Trophoblast cell (in vitro differentiated cells and primary cell): ENCODE results near the gene TNNI2.
A peak's percentile ranks its signal among the peaks of the same experiment; 100 is the strongest.

ENCODE experiments used
- DNase-seq, 2 donors: peaks; one replicate each; pipeline ENCODE4 v3.0.0-alpha.2; 2016
- H2AFZ ChIP-seq: 2 replicates; pipeline ENCODE4 v1.6.1; 2013; ENCODE audit warnings: low read length, moderate library complexity, mild to moderate bottlenecking; ENCODE audit not compliant: insufficient read depth, poor library complexity
- H2AK5ac ChIP-seq: 2 replicates; pipeline ENCODE4 v1.6.1; 2013; ENCODE audit warnings: mild to moderate bottlenecking, low read length
- H2BK120ac ChIP-seq: 2 replicates; pipeline ENCODE4 v1.6.1; 2013; ENCODE audit warnings: low read length, mild to moderate bottlenecking, moderate library complexity; ENCODE audit not compliant: insufficient read depth, poor library complexity
- H2BK12ac ChIP-seq: 2 replicates; pipeline ENCODE4 v1.6.1; 2013; ENCODE audit warnings: mild to moderate bottlenecking, low read length, moderate library complexity
- H2BK5ac ChIP-seq: 2 replicates; pipeline ENCODE4 v1.6.1; 2013; ENCODE audit warnings: low read length, low read depth, moderate library complexity, mild to moderate bottlenecking; ENCODE audit not compliant: poor library complexity
- H3K14ac ChIP-seq: 2 replicates; pipeline ENCODE4 v1.6.1; 2013; ENCODE audit warnings: mild to moderate bottlenecking, low read length
- H3K18ac ChIP-seq: 2 replicates; pipeline ENCODE4 v1.6.1; 2013; ENCODE audit warnings: mild to moderate bottlenecking, low read length
- H3K23ac ChIP-seq: 2 replicates; pipeline ENCODE4 v1.6.1; 2013; ENCODE audit warnings: low read length
- H3K27ac ChIP-seq: 2 replicates; pipeline ENCODE4 v1.5.1; 2013; ENCODE audit warnings: low read depth, mild to moderate bottlenecking, inconsistent platforms, low read length, moderate library complexity
- H3K27me3 ChIP-seq: 2 replicates; pipeline ENCODE4 v1.6.1; 2013; ENCODE audit warnings: inconsistent platforms, mild to moderate bottlenecking, low read length, moderate library complexity; ENCODE audit not compliant: insufficient read depth
- H3K36me3 ChIP-seq, 2 experiments: 1 replicate in 1 of 2; 2 replicates in 1 of 2; pipeline ENCODE4 v1.6.1; 2013; ENCODE audit warnings: low read length in 2 of 2, mild to moderate bottlenecking in 2 of 2, moderate library complexity in 1 of 2; ENCODE audit not compliant: insufficient read depth in 2 of 2, control insufficient read depth in 1 of 2
- H3K4ac ChIP-seq: 2 replicates; pipeline ENCODE4 v1.6.1; 2013; ENCODE audit warnings: low read depth, mild to moderate bottlenecking, low read length, moderate library complexity
- H3K4me1 ChIP-seq, 2 experiments: 1 replicate in 1 of 2; 2 replicates in 1 of 2; pipeline ENCODE4 v1.6.1; 2013; ENCODE audit warnings: low read length in 2 of 2, mild to moderate bottlenecking in 2 of 2, moderate library complexity in 1 of 2; ENCODE audit not compliant: insufficient read depth in 2 of 2, control insufficient read depth in 1 of 2
- H3K4me2 ChIP-seq: 2 replicates; pipeline ENCODE4 v1.6.1; 2013; ENCODE audit warnings: inconsistent platforms, mild to moderate bottlenecking, low read length, moderate library complexity
- H3K4me3 ChIP-seq: 2 replicates; pipeline ENCODE4 v1.5.1; 2013; ENCODE audit warnings: mild to moderate bottlenecking, low read depth, low read length, inconsistent platforms
- H3K79me1 ChIP-seq: one replicate; pipeline ENCODE4 v1.6.1; 2013; ENCODE audit warnings: low read length
- H3K79me2 ChIP-seq: 2 replicates; pipeline ENCODE4 v1.6.1; 2013; ENCODE audit warnings: low read length, mild to moderate bottlenecking; ENCODE audit not compliant: control insufficient read depth, insufficient read depth, poor library complexity
- H3K9ac ChIP-seq: 2 replicates; pipeline ENCODE4 v1.6.1; 2013; ENCODE audit warnings: mild to moderate bottlenecking, low read length
- H3K9me3 ChIP-seq: 2 replicates; pipeline ENCODE4 v1.6.1; 2013; ENCODE audit warnings: low read depth, mild to moderate bottlenecking, control low read depth, inconsistent platforms, low read length; ENCODE audit not compliant: insufficient read depth
- H4K12ac ChIP-seq: 2 replicates; pipeline ENCODE4 v1.6.1; 2013; ENCODE audit warnings: low read depth, mild to moderate bottlenecking, low read length, moderate library complexity
- H4K8ac ChIP-seq: 2 replicates; pipeline ENCODE4 v1.6.1; 2013; ENCODE audit warnings: low read depth, mild to moderate bottlenecking, low read length, moderate library complexity
- H4K91ac ChIP-seq: one replicate; pipeline ENCODE4 v1.6.1; 2013; ENCODE audit warnings: low read depth, mild to moderate bottlenecking, low read length, moderate library complexity
- WGBS: extraction: QIAGEN DNeasy Blood & Tissue Kit; methylation state at CpG from one replicate; pipeline ENCODE4 v1.1.7; 2013; ENCODE audit warnings: missing lambda C conversion rate; ENCODE audit not compliant: insufficient read length, insufficient coverage; ENCODE audit errors: extremely low coverage; 5-methylcytosine and 5-hydroxymethylcytosine counted together

Gene TNNI2

DNA sequence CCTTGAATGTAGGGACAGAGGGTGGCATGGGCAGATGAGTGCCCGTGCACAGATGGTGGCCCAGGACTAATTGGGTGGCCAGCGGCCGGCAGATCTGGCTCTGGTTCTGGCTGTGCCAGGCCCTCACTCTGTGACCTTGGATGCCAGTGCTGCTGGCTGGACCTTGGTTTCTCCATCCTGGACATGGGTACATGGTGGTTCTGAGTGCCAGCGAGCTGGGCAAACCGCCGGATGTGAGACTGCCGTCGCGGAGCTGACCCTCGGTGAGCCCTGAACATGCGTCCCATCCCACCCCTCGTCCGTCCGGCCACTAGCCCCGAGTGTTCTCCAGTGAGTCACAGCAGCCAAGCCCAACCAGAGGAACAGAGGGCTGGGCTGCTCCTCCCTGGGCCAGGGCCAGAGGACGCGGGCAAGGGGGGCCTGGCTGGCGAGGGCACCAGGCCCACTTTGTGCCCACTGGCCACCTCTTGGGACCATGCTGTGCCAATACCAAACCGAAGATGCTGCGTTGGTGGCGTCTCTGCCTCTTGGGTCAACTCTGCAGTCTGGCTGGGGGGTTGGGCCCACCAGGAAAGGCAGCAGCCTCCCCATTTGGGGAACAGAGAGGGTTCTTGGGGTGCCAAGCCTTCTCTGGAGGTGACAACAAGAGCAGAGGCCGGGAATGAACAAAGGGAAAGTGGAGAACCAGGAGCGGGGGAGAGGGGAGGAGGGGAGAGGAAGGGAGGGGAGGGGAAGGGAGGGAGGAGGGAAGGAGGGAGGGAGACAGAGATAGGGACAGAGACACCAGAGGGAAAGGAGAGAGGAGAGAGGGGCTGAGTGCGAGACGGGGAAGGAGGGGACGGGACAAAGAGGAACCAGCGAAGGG, 24.8 kb downstream of the TNNI2 start:
- H3K4ac ChIP-seq: no peak overlapping the region
- H3K9ac ChIP-seq: no peak overlapping the region
- H2BK5ac ChIP-seq: no peak overlapping the region
- H3K79me2 ChIP-seq: no peaks in the 10 kb centered on the region
- H2BK12ac ChIP-seq: peak overlapping the region; percentile 58
- H3K4me2 ChIP-seq: no peak overlapping the region
- H3K14ac ChIP-seq: peak overlapping the region; percentile 29
- peaks cover 2% of the 10 kb centered on the region for H3K9me3 ChIP-seq
- H3K23ac ChIP-seq: no peak overlapping the region
- H3K4me3 ChIP-seq: no peak overlapping the region
- H2AFZ ChIP-seq: no peak overlapping the region
- DNase-seq: peak; percentile 85 to 89
- no peak overlapping the region for H4K8ac ChIP-seq
- H4K12ac ChIP-seq: no peak overlapping the region
- H2BK120ac ChIP-seq: peak overlapping the region; percentile 15
- peaks cover 3% of the 10 kb centered on the region for H3K79me1 ChIP-seq
- H3K4me1 ChIP-seq: peaks cover 13 to 14% of the 10 kb centered on the region in 2 experiments
- H4K91ac ChIP-seq: no peak overlapping the region
- no CpG with 5 or more reads among the region's 27 CpGs for WGBS
- no peaks in the 10 kb centered on the region for H3K27me3 ChIP-seq
- H3K36me3 ChIP-seq: no peaks in the 10 kb centered on the region
- H3K18ac ChIP-seq: peak overlapping the region; percentile 32
- peak overlapping the region; percentile 25 for H2AK5ac ChIP-seq
- no peak overlapping the region for H3K27ac ChIP-seq

DNA sequence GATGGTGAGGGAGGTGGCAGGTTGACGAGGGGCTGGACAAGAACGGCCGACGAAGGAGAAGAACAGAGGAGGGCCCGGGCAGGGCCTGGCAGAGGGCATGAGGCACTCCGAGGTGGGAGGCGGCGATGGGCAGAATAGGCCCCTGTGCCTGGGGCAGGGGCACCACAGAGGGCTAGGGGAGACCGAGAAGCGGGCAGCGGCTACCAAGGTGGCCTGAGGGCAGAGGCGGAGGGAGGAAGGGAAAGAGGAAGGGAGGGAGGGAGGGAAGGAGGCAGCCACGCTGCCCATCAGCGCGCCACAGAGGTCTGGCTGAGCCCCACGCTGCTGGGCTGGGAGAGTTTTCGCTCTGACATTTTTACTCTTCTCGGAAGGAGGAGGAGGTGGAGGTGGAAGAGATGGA, 25.4 kb downstream of the TNNI2 start:
- Histone ChIP-seq H3K14ac (no peak overlapping the region), H2AK5ac (no peak overlapping the region), H4K8ac (no peak overlapping the region), H3K4me1 (peaks cover 13 to 14% of the 10 kb centered on the region in 2 experiments), H3K9me3 (peaks cover 2% of the 10 kb centered on the region), H4K91ac (no peak overlapping the region), H3K79me1 (peaks cover 3% of the 10 kb centered on the region), H3K23ac (no peak overlapping the region), H3K79me2 (no peaks in the 10 kb centered on the region), H3K36me3 (no peaks in the 10 kb centered on the region), H2BK120ac (no peak overlapping the region), H3K4me2 (no peak overlapping the region), H3K27me3 (no peaks in the 10 kb centered on the region), H3K9ac (no peak overlapping the region), H2AFZ (no peak overlapping the region), H2BK5ac (no peak overlapping the region), H3K18ac (no peak overlapping the region), H4K12ac (no peak overlapping the region), H3K4ac (no peak overlapping the region), H3K4me3 (no peak overlapping the region), H3K27ac (no peak overlapping the region), H2BK12ac (peak overlapping the region; percentile 87)
- WGBS: no CpG with 5 or more reads among the region's 18 CpGs
- DNase-seq: no peak

DNA sequence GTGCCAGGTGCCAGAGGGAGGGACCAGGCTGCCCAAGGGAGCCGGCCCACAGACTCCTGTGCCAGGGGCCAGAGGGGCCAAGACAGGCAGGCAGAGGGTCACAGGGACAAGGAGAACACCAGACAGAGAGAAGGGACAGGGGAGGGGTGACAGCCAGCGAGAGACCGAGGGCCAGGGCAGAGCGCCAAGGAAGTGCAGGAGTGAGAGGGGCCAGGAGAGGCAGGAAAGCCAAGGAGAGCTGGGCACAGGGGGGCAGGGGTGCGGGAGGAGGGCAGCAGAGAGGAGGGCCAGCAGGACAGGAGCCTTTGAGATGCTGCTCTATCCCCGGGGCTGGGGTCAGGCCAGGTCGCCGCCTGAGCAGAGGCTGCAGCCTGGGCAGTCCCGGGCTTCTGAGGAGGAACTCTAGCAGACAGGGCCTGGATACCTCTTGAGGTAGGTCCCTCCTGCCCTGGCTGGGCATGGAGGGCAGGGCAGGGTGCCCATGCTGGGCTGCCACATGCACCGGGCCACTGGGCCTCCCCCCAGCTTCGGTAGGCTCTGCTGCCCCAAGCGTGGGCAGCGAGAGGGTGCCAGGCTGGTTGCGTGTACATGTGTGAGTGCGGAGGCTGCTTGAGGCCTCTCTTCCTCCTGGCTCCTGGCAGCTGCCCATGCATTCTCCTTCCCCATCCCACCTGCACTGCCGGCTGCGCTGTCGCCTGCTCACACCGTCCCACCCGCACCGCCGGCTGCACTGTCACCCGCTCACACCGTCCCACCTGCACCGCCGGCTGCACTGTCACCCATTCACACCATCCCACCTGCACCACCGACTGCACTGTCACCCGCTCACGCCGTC, 26.3 kb downstream of the TNNI2 start:
- Histone ChIP-seq H3K27ac (no peak overlapping the region), H3K79me1 (peaks cover 3% of the 10 kb centered on the region), H3K4me2 (no peak overlapping the region), H4K12ac (no peak overlapping the region), H3K23ac (no peak overlapping the region), H3K9ac (no peak overlapping the region), H2BK5ac (no peak overlapping the region), H2AFZ (no peak overlapping the region), H3K27me3 (no peaks in the 10 kb centered on the region), H4K8ac (no peak overlapping the region), H3K4me3 (no peak overlapping the region), H3K18ac (no peak overlapping the region), H2BK12ac (peak overlapping the region; percentile 15), H3K4me1 (peaks cover 13 to 14% of the 10 kb centered on the region in 2 experiments), H2AK5ac (peak overlapping the region; percentile 5), H3K9me3 (peaks cover 2% of the 10 kb centered on the region), H4K91ac (no peak overlapping the region), H2BK120ac (no peak overlapping the region), H3K14ac (no peak overlapping the region), H3K79me2 (no peaks in the 10 kb centered on the region), H3K36me3 (no peaks in the 10 kb centered on the region), H3K4ac (no peak overlapping the region)
- WGBS: no CpG with 5 or more reads among the region's 30 CpGs
- no peak for DNase-seq

DNA sequence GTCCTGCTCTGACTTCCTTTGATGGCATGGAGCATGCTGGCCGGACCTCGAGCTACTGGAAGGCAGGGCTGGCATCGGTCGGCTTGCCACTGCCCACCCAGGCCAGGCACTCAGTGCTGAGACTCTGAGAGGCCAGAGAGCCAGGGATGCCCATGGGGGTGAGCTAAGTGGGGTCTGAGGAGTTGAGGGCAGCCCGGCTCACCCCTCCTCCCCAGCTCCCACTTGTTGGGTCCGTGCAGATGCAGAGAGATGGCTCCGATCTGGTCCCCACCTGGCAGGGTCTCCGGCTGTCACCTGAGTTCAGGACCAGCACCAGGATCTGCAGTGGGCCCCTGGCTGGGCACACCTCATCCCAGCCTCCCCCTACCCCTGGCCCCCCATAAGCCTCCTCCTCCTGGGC, 27.4 kb downstream of the TNNI2 start:
- no peak for DNase-seq
- Histone ChIP-seq H2BK120ac (no peak overlapping the region), H3K9me3 (peaks cover 2% of the 10 kb centered on the region), H3K27me3 (no peaks in the 10 kb centered on the region), H3K18ac (no peak overlapping the region), H3K4me1 (peaks cover 13 to 14% of the 10 kb centered on the region in 2 experiments), H3K79me1 (peaks cover 3% of the 10 kb centered on the region), H2BK12ac (no peak overlapping the region), H3K4ac (no peak overlapping the region), H3K36me3 (no peaks in the 10 kb centered on the region), H2AFZ (no peak overlapping the region), H3K9ac (no peak overlapping the region), H2AK5ac (no peak overlapping the region), H3K27ac (no peak overlapping the region), H4K8ac (no peak overlapping the region), H3K79me2 (no peaks in the 10 kb centered on the region), H3K4me3 (no peak overlapping the region), H4K91ac (no peak overlapping the region), H4K12ac (no peak overlapping the region), H3K14ac (no peak overlapping the region), H3K23ac (no peak overlapping the region), H3K4me2 (no peak overlapping the region), H2BK5ac (no peak overlapping the region)
- no CpG with 5 or more reads among the region's 8 CpGs for WGBS
